GM10847 (cell line): Measurements from ENCODE around the gene FBXO44.

Source experiments
- POLR2A ChIP-seq: IDR thresholded peaks from 2 replicates; pipeline ENCODE4 v1.6.1; 2011; ENCODE audit not compliant: insufficient read length; ENCODE audit errors: extremely low read depth

Gene FBXO44

DNA sequence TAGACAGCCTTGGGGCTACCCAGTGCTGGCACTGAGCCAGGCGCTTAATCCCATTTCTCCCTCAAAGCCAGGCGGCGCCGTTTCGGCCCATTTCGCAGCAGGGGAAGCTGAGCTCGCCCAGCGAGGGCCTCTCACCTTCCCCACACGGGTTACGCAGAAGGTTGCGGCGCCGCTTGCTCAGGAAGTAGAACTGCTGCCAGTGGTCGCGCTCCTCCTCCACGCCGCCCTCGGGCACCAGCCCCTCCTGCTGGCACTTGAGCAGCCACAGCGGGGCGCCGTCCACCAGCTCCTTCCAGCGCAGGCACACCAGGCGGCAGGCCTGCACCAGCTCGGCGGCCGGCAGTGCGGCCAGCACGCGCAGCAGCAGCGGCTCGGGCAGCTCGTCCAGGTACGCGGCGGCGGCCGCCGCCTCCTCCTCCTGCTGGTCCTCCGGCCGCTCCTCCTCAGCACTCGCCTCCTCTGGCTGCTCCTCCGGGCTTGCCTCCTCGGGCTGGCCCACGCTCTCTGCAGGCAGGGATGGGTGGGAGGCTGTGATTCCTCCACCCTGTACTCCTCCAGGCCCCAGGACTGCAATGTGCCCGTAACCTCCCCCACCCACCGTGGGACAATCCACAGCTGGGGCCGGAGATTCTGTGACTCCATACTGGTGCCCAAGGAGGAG lies 4.2 kb upstream of the FBXO44 start:
- TF ChIP-seq POLR2A = no peak

- TF ChIP-seq POLR2A = no peak
Measured at GRCh38 chr1:11651017-11651416, 3.7 kb upstream of the FBXO44 start.

DNA sequence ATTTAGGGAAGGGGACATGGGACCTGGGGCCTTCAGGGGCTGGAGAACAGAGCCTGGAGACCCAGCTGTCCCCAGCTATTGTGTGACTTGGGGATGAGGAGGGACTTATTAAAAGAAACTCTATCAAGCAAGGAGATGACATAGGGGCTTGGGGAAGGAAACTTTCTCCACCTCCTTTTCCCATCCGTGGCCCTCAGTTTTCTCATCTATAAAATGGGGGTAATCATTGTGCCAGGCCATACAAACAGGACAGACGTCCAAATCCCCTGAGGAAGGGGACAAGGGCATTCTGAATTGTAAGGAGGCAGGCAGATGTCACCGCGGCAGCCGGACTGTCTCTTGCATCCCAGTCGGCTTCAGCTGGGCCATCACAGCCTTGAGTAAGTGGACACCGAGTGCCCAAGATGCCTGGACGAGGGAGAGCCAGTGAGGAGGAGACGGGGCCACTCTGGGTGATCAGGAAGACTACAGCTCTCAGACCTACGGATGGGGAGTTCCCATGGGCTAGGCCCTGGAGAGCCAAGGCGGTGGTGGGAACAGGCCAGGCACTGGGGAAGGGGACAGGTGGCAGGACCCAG lies 2.4 kb upstream of the FBXO44 start:
- TF ChIP-seq POLR2A = no peak

DNA sequence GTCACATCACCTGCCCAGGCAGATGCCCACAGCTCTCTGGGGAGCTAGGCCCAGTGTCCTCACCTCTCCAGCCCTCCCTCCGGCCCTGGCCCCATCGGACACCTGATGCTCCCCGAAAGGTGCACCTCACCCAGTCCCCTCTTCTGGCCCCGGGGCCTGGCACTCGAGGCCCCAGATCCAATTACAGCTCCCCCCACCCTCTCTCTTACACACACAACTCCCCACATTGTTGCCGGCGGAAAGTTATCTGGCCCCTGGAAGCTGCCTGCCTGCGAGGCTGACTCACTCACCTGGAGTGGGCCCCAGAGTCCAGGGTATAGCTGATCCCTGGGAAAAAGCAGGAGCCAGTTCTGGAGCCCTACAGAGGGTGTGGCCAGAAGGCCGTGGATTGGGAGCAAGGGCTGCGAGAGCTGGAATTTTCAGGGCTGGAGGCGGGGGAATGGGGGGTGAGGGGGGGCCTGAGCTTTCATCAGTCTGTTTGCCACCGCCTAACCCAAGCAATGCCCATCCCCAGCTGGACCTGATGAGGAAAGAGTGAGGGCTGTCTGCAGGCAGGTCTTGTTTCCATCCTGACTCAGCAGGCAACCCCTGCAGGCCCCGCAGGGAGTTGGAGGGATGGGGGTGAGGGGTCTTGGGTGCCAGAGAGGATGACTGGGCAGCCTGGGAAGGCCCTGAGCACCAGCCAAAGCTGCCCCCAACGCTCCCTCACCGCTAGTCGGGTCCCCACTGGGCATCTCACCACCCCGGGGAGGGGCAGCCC lies 1.4 kb upstream of the FBXO44 start:
- no peak for TF ChIP-seq POLR2A

- no peak for TF ChIP-seq POLR2A
Measured at GRCh38 chr1:11653861-11654136, 878 bp upstream of the FBXO44 start.

DNA sequence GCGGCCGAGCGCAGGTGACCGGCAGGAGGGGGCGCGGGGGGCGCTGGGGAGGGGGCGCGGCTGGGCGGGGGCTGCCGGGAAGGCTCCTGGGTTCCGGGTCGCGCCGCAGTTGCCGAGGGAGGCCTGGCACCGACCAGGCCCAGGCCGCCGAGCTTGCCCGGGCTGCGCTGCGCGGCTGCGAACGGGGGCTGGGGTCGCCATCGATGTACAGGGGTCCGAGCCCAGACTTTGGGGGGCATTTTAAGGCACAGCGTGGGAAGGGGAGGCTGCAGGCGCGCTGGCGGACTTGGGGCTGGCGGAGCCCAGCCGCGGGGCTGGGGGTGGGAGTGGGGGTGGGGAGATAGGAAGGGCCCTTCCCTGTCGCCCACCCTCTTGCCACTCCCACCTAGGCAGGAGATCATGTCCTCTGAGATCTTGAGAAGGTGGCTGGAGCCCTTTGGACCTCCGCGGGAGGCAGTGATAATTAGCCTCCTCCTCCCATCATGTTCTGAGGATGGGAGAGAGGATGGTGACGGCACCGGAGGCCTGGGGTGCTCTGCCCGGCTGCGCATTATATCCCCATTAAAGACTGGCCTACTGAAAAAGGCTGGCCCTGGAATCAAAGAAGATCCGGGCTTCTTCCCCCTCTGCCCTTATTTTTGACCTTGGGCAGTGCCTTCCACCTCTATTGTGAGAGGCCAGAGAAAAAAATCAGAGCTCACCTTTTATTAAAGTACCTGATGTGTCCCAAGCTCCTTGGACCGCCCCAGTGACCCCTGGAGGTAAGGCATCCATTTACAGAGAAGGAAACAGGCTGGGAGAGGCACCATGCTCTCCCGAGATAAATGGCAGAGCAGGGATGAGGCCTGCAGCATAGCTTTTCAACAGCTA lies 497 bp downstream of the FBXO44 start:
- no peak for TF ChIP-seq POLR2A

GRCh38 chr1:11657654-11658053 lies 3.0 kb downstream of the FBXO44 start:
- no peak for TF ChIP-seq POLR2A

- no peak for TF ChIP-seq POLR2A
Measured at GRCh38 chr1:11658542-11658941, 3.9 kb downstream of the FBXO44 start.

DNA sequence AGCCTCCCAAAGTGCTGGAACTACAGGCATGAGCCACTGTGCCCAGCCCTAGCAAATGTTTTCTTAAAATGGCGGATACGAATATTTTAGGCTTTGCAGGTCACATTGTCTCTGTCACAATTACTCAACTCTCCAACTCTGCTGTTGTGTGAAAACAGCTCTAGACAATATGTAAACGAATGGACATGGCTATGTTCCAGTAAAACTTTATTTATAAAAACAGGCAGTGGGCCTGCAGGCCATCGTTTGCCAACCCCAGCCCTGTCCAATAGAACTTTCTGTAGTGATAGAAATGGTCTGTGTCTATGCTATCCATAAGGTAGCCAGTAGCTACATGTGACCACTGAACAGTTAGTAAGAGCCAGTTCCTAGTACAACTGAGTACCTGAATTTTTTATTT lies 5.1 kb downstream of the FBXO44 start:
- no peak for TF ChIP-seq POLR2A

- TF ChIP-seq POLR2A = no peak
Measured at GRCh38 chr1:11661103-11661502, 6.4 kb downstream of the FBXO44 start.

DNA sequence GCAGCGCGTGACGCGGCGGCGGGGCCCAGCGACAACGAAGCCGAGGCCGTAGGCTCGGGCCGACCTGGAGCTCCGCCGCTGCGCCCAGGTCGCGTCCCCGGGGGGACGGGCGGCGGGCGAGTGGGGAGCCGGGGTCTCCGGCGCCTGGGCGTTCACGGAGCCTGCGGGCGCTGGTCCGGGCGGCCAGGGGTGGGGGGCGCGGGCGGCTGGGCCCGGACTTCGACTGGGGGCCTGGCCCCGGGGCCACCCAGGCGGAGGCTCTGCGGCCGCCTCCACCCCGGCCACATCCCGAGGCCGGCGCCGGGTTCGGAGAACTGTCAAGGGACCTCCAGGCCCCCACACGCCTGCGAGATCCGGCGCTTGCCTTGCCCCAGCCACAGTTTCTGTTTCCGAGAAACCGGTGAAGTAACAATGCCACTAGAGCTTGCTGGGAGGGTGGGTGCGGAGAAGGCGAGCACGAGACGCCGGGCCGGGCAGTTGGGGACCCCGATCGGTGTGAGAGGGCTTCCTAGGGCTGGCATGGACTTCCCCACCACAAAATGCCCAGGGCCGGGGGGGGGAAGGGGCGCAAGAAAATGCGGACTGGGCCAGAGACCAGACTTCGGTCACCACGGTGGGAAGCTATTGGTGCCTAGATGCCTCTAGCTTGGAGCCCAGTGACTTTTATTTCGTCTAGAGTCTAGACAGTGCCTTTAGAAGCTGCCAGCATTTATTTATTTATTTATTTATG lies 9.8 kb downstream of the FBXO44 start:
- no peak for TF ChIP-seq POLR2A

DNA sequence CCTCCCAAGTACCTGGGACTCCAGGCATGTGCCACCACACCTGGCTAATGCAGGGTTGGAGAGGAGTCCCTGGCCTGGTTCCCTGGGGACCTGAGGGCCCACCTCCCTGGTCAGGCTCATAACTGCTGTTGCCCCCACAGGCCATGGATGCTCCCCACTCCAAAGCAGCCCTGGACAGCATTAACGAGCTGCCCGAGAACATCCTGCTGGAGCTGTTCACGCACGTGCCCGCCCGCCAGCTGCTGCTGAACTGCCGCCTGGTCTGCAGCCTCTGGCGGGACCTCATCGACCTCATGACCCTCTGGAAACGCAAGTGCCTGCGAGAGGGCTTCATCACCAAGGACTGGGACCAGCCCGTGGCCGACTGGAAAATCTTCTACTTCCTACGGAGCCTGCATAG lies 13.8 kb downstream of the FBXO44 start:
- no peak for TF ChIP-seq POLR2A

- TF ChIP-seq POLR2A = no peak
Measured at GRCh38 chr1:11670747-11671146, 16.1 kb downstream of the FBXO44 start.

- TF ChIP-seq POLR2A = no peak
Measured at GRCh38 chr1:11671205-11671543, 16.5 kb downstream of the FBXO44 start.

GRCh38 chr1:11671544-11672286 lies 17.0 kb downstream of the FBXO44 start:
- no peak for TF ChIP-seq POLR2A
